Hepatocyte (in vitro differentiated cells): ENCODE measurements around the gene UPK3A. TPM values are rescaled to one million over a fixed set of nuclear protein-coding genes. Genes with fewer than 3 reads are reported as not detected.

ENCODE experiments used
- DNase-seq: peaks from one replicate; pipeline ENCODE4 v3.0.0-alpha.2; 2016; ENCODE audit warnings: low spot score
- H2AFZ ChIP-seq: fragments of 200-600 bp; sonication (generic); 2 replicates; pipeline ENCODE4 v1.6.0; 2016; ENCODE audit warnings: antibody characterized with exemption, mild to moderate bottlenecking
- H3K27ac ChIP-seq: fragments of 200-600 bp; sonication (generic); 2 replicates; pipeline ENCODE4 v1.5.1; 2016; ENCODE audit warnings: mild to moderate bottlenecking
- H3K27me3 ChIP-seq: fragments of 200-600 bp; sonication (generic); 2 replicates; pipeline ENCODE4 v1.6.1; 2016
- H3K36me3 ChIP-seq: fragments of 200-600 bp; sonication (generic); replicated peaks from 2 replicates; pipeline ENCODE4 v1.5.1; 2016; ENCODE audit warnings: low read depth; ENCODE audit not compliant: insufficient read depth
- H3K4me1 ChIP-seq: fragments of 200-600 bp; sonication (generic); 2 replicates; pipeline ENCODE4 v1.5.1; 2016; ENCODE audit warnings: mild to moderate bottlenecking, moderate library complexity; ENCODE audit not compliant: insufficient read depth
- H3K4me2 ChIP-seq: fragments of 200-600 bp; sonication (generic); 2 replicates; pipeline ENCODE4 v1.6.0; 2016
- H3K4me3 ChIP-seq: fragments of 200-600 bp; sonication (generic); 2 replicates; pipeline ENCODE4 v1.5.1; 2016; ENCODE audit warnings: mild to moderate bottlenecking
- H3K79me2 ChIP-seq: fragments of 200-600 bp; sonication (generic); 2 replicates; pipeline ENCODE4 v1.6.0; 2017; ENCODE audit warnings: mild to moderate bottlenecking
- H3K9me2 ChIP-seq: fragments of 200-600 bp; sonication (generic); replicated peaks from 2 replicates; pipeline ENCODE4 v1.6.0; 2017; ENCODE audit warnings: mild to moderate bottlenecking; ENCODE audit not compliant: insufficient read depth
- H3K9me3 ChIP-seq: fragments of 200-600 bp; sonication (generic); 2 replicates; pipeline ENCODE4 v1.5.1; 2016; ENCODE audit warnings: low read depth, mild to moderate bottlenecking
- H4K20me1 ChIP-seq: fragments of 200-600 bp; sonication (generic); 2 replicates; pipeline ENCODE4 v1.6.0; 2016; ENCODE audit warnings: mild to moderate bottlenecking; ENCODE audit not compliant: insufficient read depth, poor library complexity, severe bottlenecking
- EZH2 ChIP-seq: fragments of 200-600 bp; sonication (generic); IDR thresholded peaks from 2 replicates; pipeline ENCODE4 v1.6.1; 2016; ENCODE audit warnings: antibody characterized with exemption, mild to moderate bottlenecking, borderline replicate concordance
- EZH2phosphoT487 ChIP-seq: fragments of 200-600 bp; sonication (generic); IDR thresholded peaks from one replicate; pipeline ENCODE4 v1.6.1; 2018; ENCODE audit warnings: antibody characterized with exemption, mild to moderate bottlenecking, low read depth, moderate library complexity; ENCODE audit not compliant: unreplicated experiment, severe bottlenecking
- WGBS: methylation state at CpG from one replicate; pipeline ENCODE4 v1.1.6; 2016; ENCODE audit warnings: low lambda C conversion rate; ENCODE audit errors: missing lambda C conversion rate; 5-methylcytosine and 5-hydroxymethylcytosine counted together
- polyA plus RNA-seq: library from polyadenylated mRNA; unstranded; fragments of >200 nt; fragmentation: Nextera tagmentation; extraction: Ambion mirVana; gene quantifications from 2 replicates; pipeline ENCODE4 v1.2.1, GENCODE V29; 2016
- total RNA-seq: library from RNA; depleted of rRNA; stranded (reverse); fragments of >200 nt; gene quantifications from 2 replicates; pipeline ENCODE4 v1.2.3, GENCODE V29; 2014
- TF ChIP-seq, protein P1 (sequence below): fragments of 200-600 bp; sonication (generic); IDR thresholded peaks from 2 replicates; pipeline ENCODE4 v1.5.1; 2016; ENCODE audit warnings: antibody characterized with exemption, mild to moderate bottlenecking; ENCODE audit not compliant: poor library complexity

UPK3A gene
- total and polyA plus RNA-seq, 2 experiments from 2014 or later = 14.9 to 41.8 TPM

DNA sequence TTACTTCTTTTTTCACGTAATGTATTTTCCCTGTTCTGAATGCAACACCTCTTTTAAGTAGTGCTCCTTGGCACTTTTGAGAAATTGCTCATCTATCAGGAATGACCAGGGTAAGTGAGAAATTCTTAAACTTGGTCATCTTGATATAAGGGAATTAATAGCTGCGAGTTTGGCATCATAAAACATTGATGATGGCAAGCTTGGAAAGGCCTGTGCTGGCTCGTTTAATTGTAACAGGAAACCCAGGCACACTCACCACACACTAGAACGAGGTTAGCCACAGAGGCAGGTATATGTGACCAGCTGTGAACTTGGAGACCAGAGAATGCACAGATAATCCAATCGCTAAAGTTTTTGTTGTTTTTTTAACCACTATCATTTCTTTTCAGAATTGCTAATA lies 49.3 kb downstream of the UPK3A start:
- no peaks in the 10 kb centered on the region for H3K9me3 ChIP-seq
- H3K27me3 ChIP-seq = no peaks in the 10 kb centered on the region
- no peaks in the 10 kb centered on the region for H4K20me1 ChIP-seq
- no peak overlapping the region for H3K4me3 ChIP-seq
- H3K9me2 ChIP-seq = no peaks in the 10 kb centered on the region
- no peaks in the 10 kb centered on the region for H3K79me2 ChIP-seq
- H3K27ac ChIP-seq = no peak overlapping the region
- peaks cover 6% of the 10 kb centered on the region for H3K4me1 ChIP-seq
- DNase-seq = no peak
- no peaks in the 10 kb centered on the region for H3K36me3 ChIP-seq
- TF ChIP-seq EZH2 = no peak
- TF ChIP-seq, protein P1, sequence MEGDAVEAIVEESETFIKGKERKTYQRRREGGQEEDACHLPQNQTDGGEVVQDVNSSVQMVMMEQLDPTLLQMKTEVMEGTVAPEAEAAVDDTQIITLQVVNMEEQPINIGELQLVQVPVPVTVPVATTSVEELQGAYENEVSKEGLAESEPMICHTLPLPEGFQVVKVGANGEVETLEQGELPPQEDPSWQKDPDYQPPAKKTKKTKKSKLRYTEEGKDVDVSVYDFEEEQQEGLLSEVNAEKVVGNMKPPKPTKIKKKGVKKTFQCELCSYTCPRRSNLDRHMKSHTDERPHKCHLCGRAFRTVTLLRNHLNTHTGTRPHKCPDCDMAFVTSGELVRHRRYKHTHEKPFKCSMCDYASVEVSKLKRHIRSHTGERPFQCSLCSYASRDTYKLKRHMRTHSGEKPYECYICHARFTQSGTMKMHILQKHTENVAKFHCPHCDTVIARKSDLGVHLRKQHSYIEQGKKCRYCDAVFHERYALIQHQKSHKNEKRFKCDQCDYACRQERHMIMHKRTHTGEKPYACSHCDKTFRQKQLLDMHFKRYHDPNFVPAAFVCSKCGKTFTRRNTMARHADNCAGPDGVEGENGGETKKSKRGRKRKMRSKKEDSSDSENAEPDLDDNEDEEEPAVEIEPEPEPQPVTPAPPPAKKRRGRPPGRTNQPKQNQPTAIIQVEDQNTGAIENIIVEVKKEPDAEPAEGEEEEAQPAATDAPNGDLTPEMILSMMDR = no peak
- no peak for TF ChIP-seq EZH2phosphoT487
- WGBS = 82% methylated on average over 5 of the region's 5 CpGs
- H3K4me2 ChIP-seq = no peak overlapping the region
- no peak overlapping the region for H2AFZ ChIP-seq

DNA sequence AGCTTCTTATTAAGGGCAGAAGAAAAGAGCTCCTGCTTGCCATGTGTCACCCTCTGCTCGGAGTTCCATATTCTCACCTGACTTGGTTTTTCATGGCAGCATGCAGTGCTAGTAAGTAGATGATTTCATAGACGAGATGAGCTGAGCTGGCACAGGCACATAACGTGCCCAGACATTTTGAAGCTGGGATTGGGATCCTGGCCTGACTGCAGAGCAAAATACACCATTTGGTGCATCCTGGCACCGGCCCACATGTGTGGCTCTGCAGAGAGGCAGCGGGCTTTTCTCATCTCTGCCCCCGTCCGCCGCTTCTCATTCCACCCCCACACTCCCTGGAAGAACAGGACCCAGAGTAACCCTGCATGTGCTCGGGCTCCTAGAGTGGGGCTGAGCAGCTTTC lies 49.8 kb downstream of the UPK3A start:
- Histone ChIP-seq H3K9me3 (no peaks in the 10 kb centered on the region), H3K79me2 (no peaks in the 10 kb centered on the region), H3K36me3 (no peaks in the 10 kb centered on the region), H3K27me3 (no peaks in the 10 kb centered on the region), H3K4me3 (no peak overlapping the region), H3K9me2 (no peaks in the 10 kb centered on the region), H3K27ac (no peak overlapping the region), H4K20me1 (no peaks in the 10 kb centered on the region), H3K4me1 (peaks cover 6% of the 10 kb centered on the region), H2AFZ (no peak overlapping the region), H3K4me2 (no peak overlapping the region)
- WGBS = 98% methylated on average over 9 of the region's 9 CpGs
- no peak for DNase-seq
- TF ChIP-seq EZH2phosphoT487 (no peak), EZH2 (no peak)
- TF ChIP-seq, protein P1 = no peak

DNA sequence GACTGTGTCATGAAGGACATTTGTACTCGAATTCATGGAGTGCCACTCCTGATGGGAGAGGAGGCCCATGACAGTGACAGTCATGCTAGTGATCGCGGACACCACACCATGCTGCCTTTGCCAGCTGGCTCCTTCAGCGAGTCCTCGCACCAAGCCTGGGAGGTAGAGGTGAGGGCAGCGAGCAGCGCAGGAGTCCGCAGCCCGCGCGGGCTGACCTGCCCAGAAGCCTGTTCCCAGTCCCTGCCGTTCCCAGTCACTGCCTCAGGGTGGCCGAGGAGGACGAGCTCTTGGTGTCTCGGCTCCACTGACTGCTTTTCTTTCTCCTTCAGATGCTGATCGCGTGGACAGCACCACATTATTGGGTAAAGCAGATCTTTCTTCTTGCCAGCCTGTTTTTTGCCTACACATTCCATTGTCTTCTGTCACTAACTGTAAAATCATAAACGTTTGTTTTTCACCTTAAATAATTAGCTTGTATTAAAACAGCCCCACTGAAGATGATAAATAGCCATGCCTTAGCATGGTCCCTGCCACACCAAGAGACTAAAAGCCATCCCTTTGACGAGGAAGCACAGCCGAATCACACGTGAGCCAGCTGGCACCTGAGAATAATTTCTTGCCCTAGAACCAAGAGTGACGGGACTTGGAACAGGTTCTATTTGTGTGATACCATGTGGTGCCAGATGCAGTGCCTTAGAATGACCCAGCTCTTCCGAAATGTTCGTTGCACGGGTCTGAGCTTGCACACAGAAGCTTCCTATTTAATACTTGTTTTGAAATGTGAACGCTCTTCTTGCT lies 50.5 kb downstream of the UPK3A start:
- H3K79me2 ChIP-seq = no peaks in the 10 kb centered on the region
- no peak overlapping the region for H3K4me2 ChIP-seq
- H4K20me1 ChIP-seq = no peaks in the 10 kb centered on the region
- DNase-seq = no peak
- no peaks in the 10 kb centered on the region for H3K9me3 ChIP-seq
- H2AFZ ChIP-seq = no peak overlapping the region
- peaks cover 6% of the 10 kb centered on the region for H3K4me1 ChIP-seq
- H3K36me3 ChIP-seq = no peaks in the 10 kb centered on the region
- no peak overlapping the region for H3K4me3 ChIP-seq
- 73% methylated on average over 26 of the region's 26 CpGs for WGBS
- no peaks in the 10 kb centered on the region for H3K9me2 ChIP-seq
- no peaks in the 10 kb centered on the region for H3K27me3 ChIP-seq
- no peak overlapping the region for H3K27ac ChIP-seq
- TF ChIP-seq EZH2 (no peak), EZH2phosphoT487 (no peak)
- TF ChIP-seq, protein P1 = no peak
